Spleen (tissue), 13 donors: Measurements from ENCODE around the gene RAB24. TPM values are rescaled to one million over a fixed set of nuclear protein-coding genes. Genes with fewer than 3 reads are reported as not detected.

ENCODE experiments used
- DNase-seq: peaks from one replicate; pipeline ENCODE4 v3.0.0-alpha.2; 2020
- H3K27ac ChIP-seq, 8 donors: fragments of 200-600 bp; sonication (generic) in 7 of 8; 1 replicate in 4 of 8; 2 replicates in 4 of 8; pipeline versions ENCODE4 v1.5.0 to v1.8.0; 2016 to 2021; ENCODE audit warnings: inconsistent platforms in 4 of 8, mild to moderate bottlenecking in 4 of 8, moderate library complexity in 1 of 8
- H3K27me3 ChIP-seq, 7 donors: fragments of 200-600 bp; sonication (generic) in 6 of 7; replicated peaks in 1 of 7; 1 replicate in 4 of 7; 2 replicates in 3 of 7; pipeline versions ENCODE4 v1.5.0 to v1.8.0; 2016 to 2021; ENCODE audit warnings: inconsistent platforms in 3 of 7, mild to moderate bottlenecking in 1 of 7
- H3K36me3 ChIP-seq, 6 donors: fragments of 200-600 bp; sonication (generic) in 5 of 6; 1 replicate in 4 of 6; 2 replicates in 2 of 6; pipeline versions ENCODE4 v1.5.0 to v1.8.0; 2016 to 2021; ENCODE audit warnings: inconsistent platforms in 2 of 6
- H3K4me1 ChIP-seq, 6 donors: fragments of 200-600 bp; sonication (generic) in 5 of 6; 1 replicate in 3 of 6; 2 replicates in 3 of 6; pipeline versions ENCODE4 v1.5.0 to v1.8.0; 2016 to 2021; ENCODE audit warnings: inconsistent platforms in 3 of 6
- H3K4me3 ChIP-seq, 8 donors: fragments of 200-600 bp; sonication (generic) in 7 of 8; 1 replicate in 4 of 8; 2 replicates in 4 of 8; pipeline versions ENCODE4 v1.5.0 to v1.8.0; 2016 to 2021; ENCODE audit warnings: inconsistent platforms in 4 of 8, mild to moderate bottlenecking in 4 of 8, moderate library complexity in 2 of 8
- H3K9me3 ChIP-seq, 8 donors: fragments of 200-600 bp; sonication (generic) in 7 of 8; 1 replicate in 4 of 8; 2 replicates in 4 of 8; pipeline versions ENCODE4 v1.5.0 to v1.8.0; 2016 to 2021; ENCODE audit warnings: inconsistent platforms in 4 of 8
- POLR2A ChIP-seq, 3 donors: fragments of 450-650 bp; IDR thresholded peaks; one replicate each; pipeline ENCODE4 v1.5.1; 2017; ENCODE audit warnings: antibody characterized with exemption in 3 of 3, mild to moderate bottlenecking in 1 of 3
- POLR2AphosphoS5 ChIP-seq, 3 donors: sonication (generic); formaldehyde crosslinking; IDR thresholded peaks; one replicate each; pipeline ENCODE4 v1.5.1; 2017; ENCODE audit warnings: antibody characterized with exemption in 3 of 3
- WGBS, 5 donors: extraction: QIAGEN DNeasy Blood & Tissue Kit in 3 of 5; methylation state at CpG; one replicate each; pipeline versions ENCODE4 v1.1.5 to v1.1.7; 2013 to 2018; 5-methylcytosine and 5-hydroxymethylcytosine counted together
- intact Hi-C: fragments of 100-400 bp; cut with DNase I; formaldehyde crosslinking; loops from one replicate; pipeline ENCODE4 v1.15.0; 2023; ENCODE audit warnings: low total_unique reads
- long read RNA-seq, 2 donors: transcript quantifications; one replicate each; lab custom pipeline, GENCODE V29; 2026
- polyA plus RNA-seq, 3 donors: library from polyadenylated mRNA; stranded (reverse); fragments of 200-250 nt; gene quantifications; one replicate each; pipeline ENCODE4 v1.2.1, GENCODE V29; 2013
- total RNA-seq, 7 donors: library from RNA; depleted of rRNA in 3 of 7; stranded (reverse); fragments of >200 nt in 3 of 7; fragmentation: NEBNext Ultra II Directional in 4 of 7; extraction: Animal tissue kit (Norgen Biotek cat#: 25700) in 4 of 7; gene quantifications; one replicate each; pipeline versions ENCODE4 v1.1.0 to v1.2.1, GENCODE V29; 2016 to 2021
- TF ChIP-seq, protein P1 (sequence below), 11 experiments: fragments of 200-600 bp in 7 of 11; fragments of 450-650 bp in 4 of 11; sonication (generic) in 4 of 11; IDR thresholded peaks in 8 of 11; conservative IDR thresholded peaks in 3 of 11; 1 replicate in 7 of 11; 2 replicates in 4 of 11; pipeline versions ENCODE4 v1.4.0 to v1.8.0; 2016 to 2021; ENCODE audit warnings: antibody characterized with exemption in 11 of 11, inconsistent platforms in 4 of 11, mild to moderate bottlenecking in 1 of 11
- donor health status: healthy with polysubstance abuse.
- donor health status: DM: no; HTN: no; CAD: no; lungs with moderate emphysema.
- donor health status: DM: no; HTN: no; CAD: no.
- donor health status: Bipolar disorder and iron deficiency.
- donor health status: healthy.
- donor health status: DM: no; HTN: no; CAD: no.
- donor health status: DM: yes; HTN: yes; CAD: no.

RAB24 gene
- 10 to 100 TPM; 52.1 to 90.4 (median 80.8) TPM for total RNA-seq
- polyA plus RNA-seq = 100 to 1,000 TPM in 2 of 3 donors, 10 to 100 TPM in 1; 90.6 to 181 (median 170) TPM
- long read RNA-seq, donor 1, transcript RAB24-206 (7 exons, 1,820 nt) = minor isoform, 6 of 28 reads
- long read RNA-seq, donor 1, transcript RAB24-201 (8 exons, 1,311 nt) = major isoform, 8 of 28 reads
- long read RNA-seq, donor 1, partial matches to known transcripts = 7 of 28 reads
- long read RNA-seq, donor 1, other reads (novel, unspliced or antisense) = 0 of 28 reads
- long read RNA-seq, donor 2, transcript RAB24-206 (7 exons, 1,820 nt) = minor isoform, 10 of 33 reads
- long read RNA-seq, donor 2, transcript RAB24-201 (8 exons, 1,311 nt) = major isoform, 17 of 33 reads
- long read RNA-seq, donor 2, partial matches to known transcripts = 0 of 33 reads
- long read RNA-seq, donor 2, other reads (novel, unspliced or antisense) = 0 of 33 reads

DNA sequence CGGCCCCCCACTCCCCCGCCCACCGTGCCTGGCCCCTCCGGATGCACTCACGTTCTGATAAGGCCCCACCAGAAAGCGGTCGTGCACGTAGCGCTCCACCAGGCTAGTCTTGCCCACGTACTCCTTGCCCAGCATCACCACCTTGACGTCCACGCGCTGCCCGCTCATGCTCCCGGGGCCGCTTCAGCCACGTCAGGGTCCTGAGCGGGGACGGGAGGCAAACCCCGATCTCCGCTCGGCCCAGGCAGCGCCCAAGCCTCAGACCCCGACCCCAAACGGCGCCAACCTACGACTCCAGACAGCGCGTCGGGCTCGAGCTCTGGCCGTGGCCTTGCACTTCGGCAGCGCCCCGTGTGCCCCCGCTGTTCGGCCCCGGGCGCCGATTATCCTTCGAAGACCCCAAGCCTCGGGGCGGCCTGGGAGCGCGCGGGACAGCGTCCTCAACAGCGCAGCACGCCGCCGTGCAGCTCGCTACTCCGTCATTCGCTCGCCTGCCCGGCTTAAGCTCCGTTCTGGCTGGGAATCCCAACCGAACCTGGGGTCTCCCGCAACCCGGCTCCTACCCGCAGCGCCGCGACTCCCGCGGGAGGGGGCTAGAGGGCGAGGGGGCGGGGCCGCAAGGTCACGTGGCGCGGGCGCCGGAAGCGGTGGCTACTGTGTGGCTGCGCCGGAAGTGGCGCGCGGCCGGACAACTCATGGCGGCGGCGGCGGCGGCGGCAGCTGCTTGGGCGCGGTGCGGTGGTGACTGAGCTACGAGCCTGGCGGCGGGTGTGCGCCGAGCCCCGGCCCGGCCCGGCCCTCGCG is at the start of gene RAB24, which contains the start of gene PRELID1:
Gene RAB24 (minus strand): TSS at position 599 of the 804 bp plus-strand sequence. CDS start 431 bp downstream, at position 168.
Gene PRELID1 (plus strand): TSS at position 679 of the 804 bp plus-strand sequence. CDS start 187 bp downstream, outside the sequence.
- Histone ChIP-seq H3K27ac (peak within 1 kb of the TSS; percentile 87 to 94 (median 92)), H3K4me3 (peak within 1 kb of the TSS; percentile 77 to 99 (median 96)), H3K36me3 (peaks cover 0 to 61% (median 30%) of the 10 kb centered on the region in 6 donors), H3K27me3 (no peaks in the 10 kb centered on the region), H3K4me1 (peaks cover 46 to 94% (median 88%) of the 10 kb centered on the region in 6 donors), H3K9me3 (no peaks in the 10 kb centered on the region)
- DNase-seq = peak; percentile 97
- WGBS, 5 donors = 0 to 1% (median 1%) methylated on average over 32 to 100 of the region's 100 CpGs
- intact Hi-C loops = loop anchor here (10.0 kb wide), 1 partner anchor 189 kb away; no protein-coding TSS in a partner anchor
- TF ChIP-seq POLR2A (IDR thresholded peaks at IDR 0.05) (peak in 2 of 3 donors; percentile 27 to 44), POLR2AphosphoS5 (IDR thresholded peaks at IDR 0.05) (peak; percentile 94 to 96 (median 94))
- TF ChIP-seq, protein P1, sequence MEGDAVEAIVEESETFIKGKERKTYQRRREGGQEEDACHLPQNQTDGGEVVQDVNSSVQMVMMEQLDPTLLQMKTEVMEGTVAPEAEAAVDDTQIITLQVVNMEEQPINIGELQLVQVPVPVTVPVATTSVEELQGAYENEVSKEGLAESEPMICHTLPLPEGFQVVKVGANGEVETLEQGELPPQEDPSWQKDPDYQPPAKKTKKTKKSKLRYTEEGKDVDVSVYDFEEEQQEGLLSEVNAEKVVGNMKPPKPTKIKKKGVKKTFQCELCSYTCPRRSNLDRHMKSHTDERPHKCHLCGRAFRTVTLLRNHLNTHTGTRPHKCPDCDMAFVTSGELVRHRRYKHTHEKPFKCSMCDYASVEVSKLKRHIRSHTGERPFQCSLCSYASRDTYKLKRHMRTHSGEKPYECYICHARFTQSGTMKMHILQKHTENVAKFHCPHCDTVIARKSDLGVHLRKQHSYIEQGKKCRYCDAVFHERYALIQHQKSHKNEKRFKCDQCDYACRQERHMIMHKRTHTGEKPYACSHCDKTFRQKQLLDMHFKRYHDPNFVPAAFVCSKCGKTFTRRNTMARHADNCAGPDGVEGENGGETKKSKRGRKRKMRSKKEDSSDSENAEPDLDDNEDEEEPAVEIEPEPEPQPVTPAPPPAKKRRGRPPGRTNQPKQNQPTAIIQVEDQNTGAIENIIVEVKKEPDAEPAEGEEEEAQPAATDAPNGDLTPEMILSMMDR (IDR thresholded peaks at IDR 0.05 in 8 of 11, conservative IDR thresholded peaks at IDR 0.05 in 3 of 11) = peak in 6 of 11 experiments; percentile 39 to 63 (median 46)

DNA sequence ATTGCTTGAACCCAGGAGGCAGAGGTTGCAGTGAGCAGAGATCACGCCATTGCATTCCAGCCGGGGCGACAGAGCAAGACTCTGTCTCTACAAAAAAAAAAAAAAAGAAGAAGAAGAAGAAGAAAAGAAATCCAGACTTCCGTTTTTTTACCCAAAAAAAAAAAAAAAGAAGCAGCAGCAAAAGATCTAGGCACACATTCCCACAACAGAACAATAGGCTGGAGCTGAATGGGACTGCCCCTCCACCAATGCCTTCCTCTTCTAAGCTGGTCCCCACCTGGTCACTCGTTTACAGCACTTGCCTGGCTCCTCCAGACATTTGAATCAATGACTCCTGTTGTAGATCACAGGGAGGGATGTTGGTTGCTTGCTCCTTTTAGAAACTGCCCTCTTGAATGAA is 49.6 kb upstream of the RAB24 start:
- TF ChIP-seq, protein P1 (IDR thresholded peaks at IDR 0.05 in 8 of 11, conservative IDR thresholded peaks at IDR 0.05 in 3 of 11) = no peak
- TF ChIP-seq POLR2A (IDR thresholded peaks at IDR 0.05) (no peak), POLR2AphosphoS5 (IDR thresholded peaks at IDR 0.05) (no peak)
- H3K36me3 ChIP-seq = peaks cover 0 to 23% (median 10%) of the 10 kb centered on the region in 6 donors
- no peak overlapping the region for H3K4me3 ChIP-seq
- WGBS, 5 donors = 41 to 75% (median 59%) methylated on average over 5 of the region's 5 CpGs
- peaks cover 0 to 5% (median 0%) of the 10 kb centered on the region in 8 donors for H3K9me3 ChIP-seq
- intact Hi-C loops = no loop called here
- DNase-seq = peak; percentile 3
- no peaks in the 10 kb centered on the region for H3K27me3 ChIP-seq
- peak overlapping the region in 2 of 8 donors; percentile 25 to 92 for H3K27ac ChIP-seq
- peaks cover 40 to 96% (median 63%) of the 10 kb centered on the region in 6 donors for H3K4me1 ChIP-seq

DNA sequence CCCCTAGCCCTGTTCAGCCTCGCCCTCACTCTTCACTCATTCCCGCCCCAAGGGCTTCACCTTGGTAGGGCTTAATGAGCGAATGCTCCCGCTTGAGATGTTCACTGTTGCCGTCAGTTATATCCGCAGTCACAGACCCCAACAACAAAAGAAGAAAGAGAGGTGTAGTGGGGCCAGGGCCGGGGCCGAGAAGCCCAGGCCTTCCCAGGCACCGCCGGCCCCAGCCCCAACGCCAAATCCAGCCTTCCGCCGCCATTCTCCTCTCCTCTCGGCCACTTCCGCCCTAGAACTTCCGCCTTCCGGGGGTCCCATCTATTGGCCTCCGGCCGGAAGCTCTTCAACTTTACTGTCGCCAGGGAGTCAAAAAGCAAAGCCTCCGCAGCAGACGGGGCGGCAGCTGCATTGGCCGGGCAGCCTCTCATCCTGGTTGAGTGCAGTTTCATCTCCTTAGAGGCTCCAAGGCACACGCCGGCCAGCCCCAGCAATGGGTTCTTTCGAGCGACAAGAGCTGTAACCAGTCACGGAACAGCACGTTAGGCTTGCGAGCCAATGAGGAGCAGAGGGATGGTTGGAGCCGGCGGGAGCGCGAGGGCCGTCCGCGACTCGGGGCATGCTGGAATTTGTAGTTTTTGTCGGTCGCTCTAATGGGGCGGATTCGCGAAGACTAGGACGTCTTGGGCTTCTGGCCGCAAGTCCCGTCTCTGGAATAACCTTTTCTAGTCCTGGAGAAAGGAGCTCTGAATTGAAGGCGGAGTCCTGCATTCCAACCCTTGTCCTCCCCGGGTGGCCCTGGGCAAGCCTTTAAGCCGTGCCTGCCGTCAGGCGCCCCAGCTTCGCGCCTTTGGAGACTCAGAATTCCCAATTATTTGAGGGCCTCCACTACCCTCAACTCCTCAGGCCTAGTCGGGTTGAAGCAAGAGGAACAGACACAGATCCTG is 48.1 kb upstream of the RAB24 start, which contains the start of gene LMAN2:
Gene LMAN2 (minus strand): TSS at position 277 of the 938 bp plus-strand sequence. CDS start 21 bp downstream, at position 256.
- intact Hi-C loops = no loop called here
- peak; percentile 95 for DNase-seq
- H3K9me3 ChIP-seq = peaks cover 0 to 5% (median 0%) of the 10 kb centered on the region in 8 donors
- peaks cover 35 to 96% (median 65%) of the 10 kb centered on the region in 6 donors for H3K4me1 ChIP-seq
- peak within 1 kb of the TSS; percentile 91 to 97 (median 95) for H3K27ac ChIP-seq
- peak within 1 kb of the TSS; percentile 83 to 100 (median 94) for H3K4me3 ChIP-seq
- no peaks in the 10 kb centered on the region for H3K27me3 ChIP-seq
- TF ChIP-seq POLR2A (IDR thresholded peaks at IDR 0.05) (peak in 1 of 3 donors; percentile 6), POLR2AphosphoS5 (IDR thresholded peaks at IDR 0.05) (peak; percentile 88 to 93 (median 91))
- TF ChIP-seq, protein P1 (IDR thresholded peaks at IDR 0.05 in 8 of 11, conservative IDR thresholded peaks at IDR 0.05 in 3 of 11) = peak in 2 of 11 experiments; percentile 18 to 21
- H3K36me3 ChIP-seq = peaks cover 0 to 37% (median 19%) of the 10 kb centered on the region in 6 donors
- 8 to 12% (median 9%) methylated on average over 36 to 55 of the region's 55 CpGs for WGBS, 5 donors
